HepG2 (cell line): ENCODE results near the gene PCTP. TPM values are rescaled to one million over a fixed set of nuclear protein-coding genes. Genes with fewer than 3 reads are reported as not detected.

Experiments
- CENPT ChIP-seq: sonication (generic); formaldehyde crosslinking; IDR thresholded peaks from 2 replicates; pipeline ENCODE4 v1.8.0; 2022; ENCODE audit warnings: low read depth, mild to moderate bottlenecking, moderate library complexity, missing genetic modification reagents
- GMEB2 ChIP-seq: IDR thresholded peaks from 2 replicates; pipeline ENCODE4 v1.6.1; 2016; ENCODE audit warnings: missing biosample characterization, missing genetic modification reagents, low read depth
- HDAC2 ChIP-seq: sonication (generic); formaldehyde crosslinking; IDR thresholded peaks from 2 replicates; pipeline ENCODE4 v1.4.0; 2020; ENCODE audit warnings: missing genetic modification reagents
- KIAA2018 ChIP-seq: sonication (generic); formaldehyde crosslinking; IDR thresholded peaks from 2 replicates; pipeline ENCODE4 v1.5.0; 2020; ENCODE audit warnings: mild to moderate bottlenecking, missing genetic modification reagents, borderline replicate concordance
- MAFG ChIP-seq: sonication (generic); formaldehyde crosslinking; IDR thresholded peaks from 2 replicates; pipeline ENCODE4 v1.5.1; 2020; ENCODE audit warnings: mild to moderate bottlenecking, missing genetic modification reagents
- MYC ChIP-seq: sonication (generic); formaldehyde crosslinking; IDR thresholded peaks from 2 replicates; pipeline ENCODE4 v1.9.0; 2021; ENCODE audit warnings: missing genetic modification reagents, borderline replicate concordance
- MYNN ChIP-seq: sonication (generic); formaldehyde crosslinking; IDR thresholded peaks from 2 replicates; pipeline ENCODE4 v1.4.0; 2020; ENCODE audit warnings: mild to moderate bottlenecking, low read depth, missing genetic modification reagents
- REPIN1 ChIP-seq: sonication (generic); formaldehyde crosslinking; IDR thresholded peaks from 2 replicates; pipeline ENCODE4 v1.8.0; 2022; ENCODE audit warnings: missing genetic modification reagents, low read depth, mild to moderate bottlenecking, borderline replicate concordance
- TFE3 ChIP-seq: IDR thresholded peaks from 2 replicates; pipeline ENCODE4 v1.6.1; 2016
- ZBTB25 ChIP-seq: IDR thresholded peaks from 2 replicates; pipeline ENCODE4 v1.6.1; 2018; ENCODE audit warnings: missing genetic modification reagents
- ZKSCAN5 ChIP-seq: sonication (generic); formaldehyde crosslinking; IDR thresholded peaks from 2 replicates; pipeline ENCODE4 v1.5.1; 2020; ENCODE audit warnings: mild to moderate bottlenecking, missing genetic modification reagents
- ZNF232 ChIP-seq: sonication (generic); formaldehyde crosslinking; IDR thresholded peaks from 2 replicates; pipeline ENCODE4 v1.4.0; 2020; ENCODE audit warnings: missing genetic modification reagents, borderline replicate concordance
- ZNF263 ChIP-seq: sonication (generic); formaldehyde crosslinking; IDR thresholded peaks from 2 replicates; pipeline ENCODE4 v1.4.0; 2020; ENCODE audit warnings: missing genetic modification reagents
- ZNF446 ChIP-seq: sonication (generic); formaldehyde crosslinking; IDR thresholded peaks from 2 replicates; pipeline ENCODE4 v1.5.0; 2020; ENCODE audit warnings: mild to moderate bottlenecking, missing genetic modification reagents
- ZNF510 ChIP-seq: sonication (generic); formaldehyde crosslinking; IDR thresholded peaks from 2 replicates; pipeline ENCODE4 v1.4.0; 2020; ENCODE audit warnings: low read depth, mild to moderate bottlenecking, missing genetic modification reagents
- ZNF562 ChIP-seq: sonication (generic); formaldehyde crosslinking; IDR thresholded peaks from 2 replicates; pipeline ENCODE4 v1.8.0; 2022; ENCODE audit warnings: missing genetic modification reagents, borderline replicate concordance
- ZNF644 ChIP-seq: IDR thresholded peaks from 2 replicates; pipeline ENCODE4 v1.6.1; 2016; ENCODE audit warnings: low read depth
- ZNF746 ChIP-seq: sonication (generic); formaldehyde crosslinking; IDR thresholded peaks from 2 replicates; pipeline ENCODE4 v1.8.0; 2022; ENCODE audit warnings: mild to moderate bottlenecking, missing genetic modification reagents
- polyA plus RNA-seq, 8 experiments: library from polyadenylated mRNA; depleted of rRNA in 3 of 8; stranded (reverse) in 7 of 8; unstranded in 1 of 8; fragments of >200 nt; fragmentation: Illumina TruSeq in 4 of 8; extraction: Trizol in 4 of 8; gene quantifications; 2 replicates each; pipeline versions ENCODE4 v1.2.1 to v1.2.3, GENCODE V29; 2011 to 2016; ENCODE audit warnings: low read depth in 4 of 8, missing spikeins in 1 of 8, mixed read lengths in 1 of 8; ENCODE audit not compliant: insufficient read depth in 1 of 8
- total RNA-seq, 5 experiments: library from RNA; depleted of rRNA; stranded (reverse); fragments of >200 nt; fragmentation: Illumina TruSeq; extraction: Trizol; gene quantifications; 2 replicates each; pipeline ENCODE4 v1.2.3, GENCODE V29; 2016; ENCODE audit warnings: low read depth in 1 of 5

Gene PCTP
- total and polyA plus RNA-seq, 2 of the 13 experiments (the other 11 are each of a cell fraction or from before 2014, with no cell fraction given) = 37.1 to 50.7 TPM

GRCh38 chr17:55762086-55762858 lies 11.4 kb downstream of the PCTP start (continued):
- TF ChIP-seq ZBTB25 (no peak), ZNF644 (peak; percentile 68), ZNF446 (CRISPR knock-in tag) (no peak), HDAC2 (CRISPR knock-in tag) (peak; percentile 56), ZNF263 (0 out of 2 replicates have a peak, but pooled peaks have one; percentile 27), TFE3 (CRISPR knock-in tag) (no peak; the same call in 1 of the 2 replicates), ZNF510 (CRISPR knock-in tag) (no peak), ZNF746 (CRISPR knock-in tag) (no peak), MYNN (CRISPR knock-in tag) (no peak), ZNF232 (CRISPR knock-in tag) (no peak), REPIN1 (CRISPR knock-in tag) (peak; percentile 46; the same call in 1 of the 2 replicates), CENPT (CRISPR knock-in tag) (no peak), GMEB2 (CRISPR knock-in tag) (no peak), MYC (CRISPR knock-in tag) (no peak), KIAA2018 (no peak), MAFG (no peak), ZNF562 (CRISPR knock-in tag) (no peak), ZKSCAN5 (CRISPR knock-in tag) (no peak)
